ENCODE results near the gene FAM163B.

GRCh38 chr9:133576875-133577736 lies 32.1 kb downstream of the FAM163B start:
- TF ChIP-seq POLR2A (IDR thresholded peaks at IDR 0.05): no peak
- TF ChIP-seq, protein P1, sequence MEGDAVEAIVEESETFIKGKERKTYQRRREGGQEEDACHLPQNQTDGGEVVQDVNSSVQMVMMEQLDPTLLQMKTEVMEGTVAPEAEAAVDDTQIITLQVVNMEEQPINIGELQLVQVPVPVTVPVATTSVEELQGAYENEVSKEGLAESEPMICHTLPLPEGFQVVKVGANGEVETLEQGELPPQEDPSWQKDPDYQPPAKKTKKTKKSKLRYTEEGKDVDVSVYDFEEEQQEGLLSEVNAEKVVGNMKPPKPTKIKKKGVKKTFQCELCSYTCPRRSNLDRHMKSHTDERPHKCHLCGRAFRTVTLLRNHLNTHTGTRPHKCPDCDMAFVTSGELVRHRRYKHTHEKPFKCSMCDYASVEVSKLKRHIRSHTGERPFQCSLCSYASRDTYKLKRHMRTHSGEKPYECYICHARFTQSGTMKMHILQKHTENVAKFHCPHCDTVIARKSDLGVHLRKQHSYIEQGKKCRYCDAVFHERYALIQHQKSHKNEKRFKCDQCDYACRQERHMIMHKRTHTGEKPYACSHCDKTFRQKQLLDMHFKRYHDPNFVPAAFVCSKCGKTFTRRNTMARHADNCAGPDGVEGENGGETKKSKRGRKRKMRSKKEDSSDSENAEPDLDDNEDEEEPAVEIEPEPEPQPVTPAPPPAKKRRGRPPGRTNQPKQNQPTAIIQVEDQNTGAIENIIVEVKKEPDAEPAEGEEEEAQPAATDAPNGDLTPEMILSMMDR (IDR thresholded peaks at IDR 0.05): no peak
